ENCODE results near the gene KLHDC7A.

KLHDC7A gene

DNA sequence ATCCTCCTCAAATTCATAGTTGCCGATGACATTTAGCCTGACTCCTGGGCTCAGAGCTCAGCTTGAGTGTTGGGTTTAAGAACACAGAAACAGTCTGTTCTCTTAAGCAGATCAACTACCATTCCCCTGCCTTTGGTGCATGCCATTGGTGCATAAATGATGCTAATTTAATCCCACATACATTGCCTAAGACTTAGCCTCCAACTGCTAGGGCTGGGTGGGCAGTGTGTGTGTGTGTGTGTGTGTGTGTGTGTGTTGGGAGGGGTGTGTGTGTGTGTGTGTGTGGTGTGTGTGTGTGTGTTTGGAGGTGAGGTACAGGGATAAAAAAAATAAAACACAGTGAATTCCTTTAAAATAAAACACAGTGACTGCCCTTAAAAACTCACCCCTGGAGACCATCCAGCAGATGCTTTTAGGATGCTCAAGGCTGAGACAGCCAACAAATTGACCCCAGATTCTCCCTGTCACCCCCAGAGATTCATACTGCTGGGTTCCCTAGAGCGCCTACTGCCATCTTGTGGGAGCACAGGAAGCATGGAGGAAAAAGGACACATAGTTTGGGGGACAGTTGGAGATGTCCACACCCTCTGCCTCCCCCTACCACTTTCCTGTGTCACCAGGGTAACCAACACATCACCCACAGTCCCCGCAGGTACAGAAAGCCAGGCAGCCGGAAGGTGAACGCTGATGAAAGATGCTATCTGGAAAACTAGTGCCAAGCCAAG is 30.6 kb downstream of the KLHDC7A start:
- DNase-seq, result no peak

- no peak for DNase-seq
These were observed 31.1 kb downstream of the KLHDC7A start for GRCh38 chr1:18511874-18512150.

GRCh38 chr1:18512883-18513282 is 32.2 kb downstream of the KLHDC7A start:
- no peak for DNase-seq

- no peak for DNase-seq
These were observed 33.3 kb downstream of the KLHDC7A start for GRCh38 chr1:18513995-18514394.

- DNase-seq, result no peak
These were observed 34.5 kb downstream of the KLHDC7A start for GRCh38 chr1:18515120-18515667.

- DNase-seq, result no peak
These were observed 35.7 kb downstream of the KLHDC7A start for GRCh38 chr1:18516473-18516872.

- DNase-seq, result no peak
These were observed 45.9 kb downstream of the KLHDC7A start for GRCh38 chr1:18526436-18527275.

DNA sequence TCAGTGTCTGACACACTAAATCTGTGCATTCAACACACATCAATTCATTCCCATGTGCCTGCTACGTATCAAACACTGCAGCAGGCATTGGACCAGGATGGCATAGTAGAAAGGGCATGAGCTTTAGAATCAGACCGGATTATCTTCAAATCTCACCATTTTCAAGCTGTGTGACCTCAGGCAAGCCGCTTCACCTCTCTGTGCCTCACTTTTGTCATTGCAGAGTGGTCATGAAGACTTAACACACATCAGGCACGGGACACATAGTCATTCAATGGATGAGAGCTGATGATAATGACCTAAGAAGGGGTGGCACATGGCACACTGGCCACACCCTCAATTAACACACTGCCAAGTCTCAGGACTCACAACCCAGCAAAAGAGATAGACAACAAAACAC is 46.8 kb downstream of the KLHDC7A start:
- no peak for DNase-seq

DNA sequence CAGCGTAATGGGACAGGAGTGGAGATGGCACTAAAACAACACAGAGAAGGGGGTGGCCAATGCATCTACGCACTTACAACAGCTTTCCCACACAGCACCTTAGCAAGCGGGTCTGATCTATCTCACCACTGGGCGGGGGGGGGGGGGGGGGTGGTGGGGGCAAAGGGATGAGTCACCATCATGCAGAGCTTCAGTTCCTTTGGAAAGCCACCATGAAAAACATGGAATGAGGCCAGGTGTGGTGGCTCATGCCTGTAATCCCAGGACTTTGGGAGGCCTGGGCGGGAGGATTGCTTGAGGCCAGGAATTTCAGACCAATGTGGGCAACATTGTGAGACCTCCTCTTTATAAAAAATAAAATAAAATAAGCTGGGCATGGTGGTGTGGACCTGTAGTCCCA is 47.2 kb downstream of the KLHDC7A start:
- no peak for DNase-seq

- no peak for DNase-seq
These were observed 47.9 kb downstream of the KLHDC7A start for GRCh38 chr1:18528616-18529015.

GRCh38 chr1:18529714-18530113 is 49.0 kb downstream of the KLHDC7A start:
- no peak for DNase-seq

GRCh38 chr1:18530587-18531502 is 50.1 kb downstream of the KLHDC7A start:
- no peak for DNase-seq

DNA sequence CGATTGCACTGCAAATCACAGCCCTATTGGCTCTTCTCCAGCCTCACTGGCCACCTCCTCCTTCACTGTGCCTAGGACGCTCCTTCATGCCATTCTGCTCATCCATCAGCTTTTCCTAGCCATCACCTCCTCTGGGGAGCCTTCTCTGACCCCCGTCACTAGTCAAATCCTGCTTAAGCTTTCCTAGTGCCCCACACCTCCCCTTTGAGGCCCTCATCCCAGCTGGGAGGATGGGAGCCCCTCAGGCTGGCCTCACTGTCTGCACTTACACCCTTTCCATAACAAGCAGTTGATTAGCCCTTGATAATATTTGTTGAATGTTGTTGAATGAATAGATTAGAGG is 50.7 kb downstream of the KLHDC7A start:
- DNase-seq, result no peak

DNA sequence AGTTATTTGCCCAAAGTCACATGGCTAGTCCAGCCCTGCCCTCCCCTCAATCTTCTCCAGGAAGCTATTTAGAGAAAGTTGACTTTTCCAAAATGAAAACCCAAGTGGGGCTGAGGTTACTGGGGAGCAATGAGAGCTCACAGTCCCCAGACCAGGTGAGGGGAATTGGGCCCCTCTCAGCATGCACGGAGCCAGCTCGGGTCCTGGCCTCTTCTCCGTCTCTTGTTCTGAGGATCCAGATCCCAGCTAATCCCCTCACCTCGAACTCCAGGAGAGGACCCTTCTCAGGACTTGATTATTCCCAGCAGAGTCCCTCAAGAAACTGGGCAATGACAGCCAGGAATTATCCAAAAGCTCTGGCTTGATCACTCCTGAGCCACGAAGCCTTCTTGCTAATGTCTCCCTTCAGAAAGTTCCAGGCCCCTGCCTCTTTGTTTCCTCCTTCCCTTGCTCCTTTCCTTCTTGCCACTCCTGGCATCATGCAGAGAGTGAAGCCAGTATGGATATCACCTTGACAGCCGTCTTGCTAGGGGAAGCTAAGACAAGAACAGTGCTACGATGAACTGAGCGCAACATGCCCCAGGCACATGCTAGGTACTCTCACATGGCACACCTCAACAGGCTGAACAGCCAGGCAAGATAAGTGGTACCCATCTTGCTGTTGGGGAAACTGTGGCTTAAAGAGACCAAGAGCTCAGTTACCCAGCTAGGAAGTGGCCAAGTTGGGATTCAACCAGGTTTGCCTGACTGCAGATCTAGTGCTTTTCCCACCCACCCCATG is 51.9 kb downstream of the KLHDC7A start:
- DNase-seq, result no peak

- no peak for DNase-seq
These were observed 52.5 kb downstream of the KLHDC7A start for GRCh38 chr1:18533259-18533658.

GRCh38 chr1:18534810-18535205 is 54.1 kb downstream of the KLHDC7A start:
- DNase-seq, result no peak

Measured in COR-L47 (cell line).